Measurements from ENCODE around the gene DCTN1.

- TF ChIP-seq CTCF (IDR thresholded peaks at IDR 0.05) (no peak), EZH2 (IDR thresholded peaks at IDR 0.05; ENCODE audit: borderline replicate concordance, insufficient read depth, low read depth, low read length, poor library complexity, severe bottlenecking) (no peak)
Measured at GRCh38 chr2:74369976-74370375, 10.1 kb downstream of the DCTN1 start.

Data from B cell (primary cell).